Osteocyte (in vitro differentiated cells): ENCODE measurements around the gene PHACTR4. TPM values are rescaled to one million over a fixed set of nuclear protein-coding genes. Genes with fewer than 3 reads are reported as not detected.
A peak's percentile ranks its signal among the peaks of the same experiment; 100 is the strongest.

ENCODE experiments used
- DNase-seq: peaks from one replicate; pipeline ENCODE4 v3.0.0; 2021; ENCODE audit warnings: mixed read lengths; ENCODE audit not compliant: unreplicated experiment; ENCODE audit errors: extremely low spot score
- H3K27ac Mint-ChIP-seq: one replicate; pipeline ENCODE4 v1.8.0; 2021; ENCODE audit warnings: mild to moderate bottlenecking, mixed read lengths; ENCODE audit not compliant: unreplicated experiment
- H3K27me3 Mint-ChIP-seq: one replicate; pipeline ENCODE4 v1.8.0; 2021; ENCODE audit warnings: mixed read lengths; ENCODE audit not compliant: unreplicated experiment
- H3K36me3 Mint-ChIP-seq: one replicate; pipeline ENCODE4 v1.8.0; 2021; ENCODE audit warnings: mixed read lengths; ENCODE audit not compliant: unreplicated experiment
- H3K4me1 Mint-ChIP-seq: one replicate; pipeline ENCODE4 v1.8.0; 2021; ENCODE audit warnings: mixed read lengths; ENCODE audit not compliant: unreplicated experiment
- H3K4me3 Mint-ChIP-seq: one replicate; pipeline ENCODE4 v1.8.0; 2021; ENCODE audit warnings: mild to moderate bottlenecking, moderate library complexity, mixed read lengths; ENCODE audit not compliant: unreplicated experiment
- H3K9me3 Mint-ChIP-seq: one replicate; pipeline ENCODE4 v1.8.0; 2021; ENCODE audit warnings: mixed read lengths; ENCODE audit not compliant: unreplicated experiment
- CTCF ChIP-seq: fragments of 200-600 bp; sonication (generic); IDR thresholded peaks from 2 replicates; pipeline ENCODE4 v1.5.0; 2021; ENCODE audit warnings: antibody characterized with exemption, mild to moderate bottlenecking, moderate library complexity
- total RNA-seq: library from RNA; stranded (reverse); gene quantifications from 2 replicates; pipeline ENCODE4 v1.2.1, GENCODE V29; 2021

PHACTR4 gene
- total RNA-seq, 1 donor from 2014 or later, result 56.0 TPM

GRCh38 chr1:28480308-28480707, 110.8 kb downstream of the PHACTR4 start:
- TF ChIP-seq CTCF, result no peak
- H3K4me1 Mint-ChIP-seq, result no peaks in the 10 kb centered on the region
- H3K9me3 Mint-ChIP-seq, result no peaks in the 10 kb centered on the region
- DNase-seq, result no peak
- no peaks in the 10 kb centered on the region for H3K27me3 Mint-ChIP-seq
- no peak overlapping the region for H3K27ac Mint-ChIP-seq
- no peak overlapping the region for H3K4me3 Mint-ChIP-seq
- H3K36me3 Mint-ChIP-seq, result peaks cover 32% of the 10 kb centered on the region

DNA sequence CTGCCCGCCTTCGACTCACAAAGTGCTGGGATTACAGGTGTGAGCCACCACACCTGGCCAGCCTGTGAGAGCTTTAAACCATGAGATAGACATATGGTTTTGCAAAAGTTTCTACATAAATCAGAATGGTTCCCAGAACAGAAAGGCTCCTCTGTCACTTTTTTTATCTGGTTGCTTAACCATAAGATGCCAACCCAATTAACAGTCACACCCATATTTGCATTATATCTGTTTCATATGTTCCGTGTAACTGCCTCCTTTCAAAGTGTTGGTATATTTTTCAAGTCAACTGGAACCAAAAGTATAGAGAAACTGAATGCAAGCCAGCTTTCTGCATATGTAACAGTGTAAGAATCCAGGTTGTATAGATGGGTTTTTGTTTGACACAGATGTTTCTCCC, 112.6 kb downstream of the PHACTR4 start:
- no peak for DNase-seq
- H3K27ac Mint-ChIP-seq, result no peak overlapping the region
- TF ChIP-seq CTCF, result no peak
- H3K27me3 Mint-ChIP-seq, result no peaks in the 10 kb centered on the region
- H3K4me1 Mint-ChIP-seq, result no peaks in the 10 kb centered on the region
- H3K4me3 Mint-ChIP-seq, result no peak overlapping the region
- no peaks in the 10 kb centered on the region for H3K9me3 Mint-ChIP-seq
- H3K36me3 Mint-ChIP-seq, result peaks cover 24% of the 10 kb centered on the region

GRCh38 chr1:28482702-28483101, 113.2 kb downstream of the PHACTR4 start:
- no peak overlapping the region for H3K27ac Mint-ChIP-seq
- no peak overlapping the region for H3K4me3 Mint-ChIP-seq
- no peak for TF ChIP-seq CTCF
- peaks cover 21% of the 10 kb centered on the region for H3K36me3 Mint-ChIP-seq
- no peaks in the 10 kb centered on the region for H3K9me3 Mint-ChIP-seq
- DNase-seq, result no peak
- H3K27me3 Mint-ChIP-seq, result no peaks in the 10 kb centered on the region
- H3K4me1 Mint-ChIP-seq, result no peaks in the 10 kb centered on the region

DNA sequence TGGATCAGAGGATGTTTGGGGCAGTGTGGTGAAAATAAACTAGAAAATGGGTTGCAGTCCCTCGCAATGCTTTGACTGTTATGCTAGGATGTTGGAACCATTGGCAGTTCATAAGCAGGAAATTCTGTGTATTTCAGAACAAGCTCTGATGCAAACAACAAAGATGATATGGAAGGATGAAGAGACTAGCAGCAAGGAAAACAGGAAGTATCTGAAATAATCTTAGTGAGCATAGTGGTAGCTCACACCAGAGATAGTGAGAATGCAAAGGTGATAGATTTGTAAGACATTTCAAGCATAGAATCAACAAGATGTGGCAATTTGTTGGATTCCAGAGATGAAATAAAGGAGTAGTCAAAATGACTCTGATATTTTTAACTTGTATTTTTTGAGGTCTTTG, 125.2 kb downstream of the PHACTR4 start:
- DNase-seq, result no peak

GRCh38 chr1:28499553-28499952, 130.0 kb downstream of the PHACTR4 start:
- DNase-seq, result no peak
- TF ChIP-seq CTCF, result no peak
- Mint-ChIP-seq H3K27ac (no peak overlapping the region), H3K4me3 (no peak overlapping the region), H3K9me3 (no peaks in the 10 kb centered on the region), H3K27me3 (no peaks in the 10 kb centered on the region), H3K36me3 (peaks cover 18% of the 10 kb centered on the region), H3K4me1 (no peaks in the 10 kb centered on the region)

More for the DNA sequence above, 125.2 kb downstream of the PHACTR4 start:
- Mint-ChIP-seq H3K4me3 (no peak overlapping the region), H3K36me3 (peaks cover 30% of the 10 kb centered on the region), H3K4me1 (no peaks in the 10 kb centered on the region), H3K9me3 (no peaks in the 10 kb centered on the region), H3K27ac (peak overlapping the region; percentile 5), H3K27me3 (no peaks in the 10 kb centered on the region)
- TF ChIP-seq CTCF, result no peak
